Measurements from ENCODE around the gene CITED4.
"Not testable (repeated sequence)": the region's sequence is repeated elsewhere in the genome, so short reads cannot be mapped to it uniquely, and the experiment has no call there.

Gene CITED4

GRCh38 chr1:40898431-40898901 lies 36.3 kb upstream of the CITED4 start:
- Histone ChIP-seq H3K36me3 (ENCODE audit: control insufficient read depth, insufficient read depth, low read length, severe bottlenecking) (no peaks in the 10 kb centered on the region), H3K9ac (ENCODE audit: low read length) (no peak overlapping the region), H3K4me3 (ENCODE audit: low read length) (no peak overlapping the region), H3K4me1 (ENCODE audit: control insufficient read depth, insufficient read depth, low read length) (peaks cover 19% of the 10 kb centered on the region), H3K27me3 (replicated peaks; ENCODE audit: control insufficient read depth, insufficient read depth, low read length) (no peaks in the 10 kb centered on the region), H3K9me3 (ENCODE audit: control insufficient read depth, low read length) (peaks cover 22% of the 10 kb centered on the region)
- DNase-seq (ENCODE audit: low read depth): peak; percentile 61

GRCh38 chr1:40897513-40897912 lies 35.4 kb upstream of the CITED4 start:
- Histone ChIP-seq H3K4me1 (ENCODE audit: control insufficient read depth, insufficient read depth, low read length) (peaks cover 13% of the 10 kb centered on the region), H3K9me3 (ENCODE audit: control insufficient read depth, low read length) (peaks cover 22% of the 10 kb centered on the region), H3K4me3 (ENCODE audit: low read length) (no peak overlapping the region), H3K36me3 (ENCODE audit: control insufficient read depth, insufficient read depth, low read length, severe bottlenecking) (no peaks in the 10 kb centered on the region), H3K27me3 (replicated peaks; ENCODE audit: control insufficient read depth, insufficient read depth, low read length) (no peaks in the 10 kb centered on the region), H3K9ac (ENCODE audit: low read length) (no peak overlapping the region)
- DNase-seq (ENCODE audit: low read depth): peak; percentile 69

GRCh38 chr1:40896482-40896881 lies 34.3 kb upstream of the CITED4 start:
- Histone ChIP-seq H3K36me3 (ENCODE audit: control insufficient read depth, insufficient read depth, low read length, severe bottlenecking) (no peaks in the 10 kb centered on the region), H3K4me3 (ENCODE audit: low read length) (no peak overlapping the region), H3K27me3 (replicated peaks; ENCODE audit: control insufficient read depth, insufficient read depth, low read length) (no peaks in the 10 kb centered on the region), H3K9me3 (ENCODE audit: control insufficient read depth, low read length) (peaks cover 22% of the 10 kb centered on the region), H3K9ac (ENCODE audit: low read length) (no peak overlapping the region), H3K4me1 (ENCODE audit: control insufficient read depth, insufficient read depth, low read length) (peaks cover 3% of the 10 kb centered on the region)
- no peak for DNase-seq (ENCODE audit: low read depth)

DNA sequence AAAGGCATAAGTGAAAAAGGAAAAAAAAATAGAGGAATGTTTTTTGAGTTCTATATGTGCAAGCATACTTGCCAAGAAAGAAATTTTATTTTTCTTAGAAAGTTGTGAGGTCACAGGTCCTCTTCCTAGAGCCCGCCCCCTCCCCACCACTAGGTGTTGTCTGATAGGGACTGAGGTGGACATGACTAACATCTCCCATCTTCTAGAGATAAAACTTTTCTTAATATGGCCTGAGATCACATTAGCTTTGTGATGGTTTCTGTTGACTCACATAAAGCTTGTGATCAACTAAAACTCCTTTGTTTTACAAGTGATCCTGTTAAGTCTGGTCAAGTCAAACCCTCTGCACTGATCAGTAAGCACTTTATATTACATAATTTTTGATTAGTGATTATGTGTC lies 33.4 kb upstream of the CITED4 start:
- no peak overlapping the region for H3K9ac ChIP-seq (ENCODE audit: low read length)
- H3K27me3 ChIP-seq (replicated peaks; ENCODE audit: control insufficient read depth, insufficient read depth, low read length): no peaks in the 10 kb centered on the region
- no peaks in the 10 kb centered on the region for H3K4me1 ChIP-seq (ENCODE audit: control insufficient read depth, insufficient read depth, low read length)
- H3K4me3 ChIP-seq (ENCODE audit: low read length): no peak overlapping the region
- H3K9me3 ChIP-seq (ENCODE audit: control insufficient read depth, low read length): peaks cover 22% of the 10 kb centered on the region
- H3K36me3 ChIP-seq (ENCODE audit: control insufficient read depth, insufficient read depth, low read length, severe bottlenecking): no peaks in the 10 kb centered on the region
- DNase-seq (ENCODE audit: low read depth): no peak

GRCh38 chr1:40894858-40895257 lies 32.7 kb upstream of the CITED4 start:
- H3K36me3 ChIP-seq (ENCODE audit: control insufficient read depth, insufficient read depth, low read length, severe bottlenecking); H3K9ac ChIP-seq (ENCODE audit: low read length); DNase-seq (ENCODE audit: low read depth); H3K4me1 ChIP-seq (ENCODE audit: control insufficient read depth, insufficient read depth, low read length); H3K27me3 ChIP-seq (replicated peaks; ENCODE audit: control insufficient read depth, insufficient read depth, low read length); H3K4me3 ChIP-seq (ENCODE audit: low read length): not testable (repeated sequence)
- H3K9me3 ChIP-seq (ENCODE audit: control insufficient read depth, low read length): peaks cover 22% of the 10 kb centered on the region

DNA sequence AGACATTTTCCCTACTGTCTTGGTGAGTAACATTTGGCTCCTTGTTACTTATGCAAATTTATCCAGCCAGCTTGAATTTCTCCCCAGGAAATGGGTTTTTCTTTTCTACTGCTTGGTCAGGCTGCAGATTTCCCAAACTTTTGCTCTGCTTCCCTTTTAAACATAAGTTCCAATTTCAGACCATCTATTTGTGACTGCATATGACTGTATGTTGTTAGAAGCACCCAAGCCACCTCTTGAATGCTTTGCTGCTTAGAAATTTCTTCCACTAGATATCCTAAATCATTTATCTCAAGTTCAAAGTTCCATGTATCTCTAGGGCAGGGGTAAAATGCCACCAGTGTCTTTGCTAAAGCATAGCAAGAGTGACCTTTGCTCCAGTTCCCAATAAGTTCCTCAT lies 32.3 kb upstream of the CITED4 start:
- Histone ChIP-seq H3K9me3 (ENCODE audit: control insufficient read depth, low read length) (peaks cover 22% of the 10 kb centered on the region), H3K9ac (ENCODE audit: low read length) (no peak overlapping the region), H3K36me3 (ENCODE audit: control insufficient read depth, insufficient read depth, low read length, severe bottlenecking) (no peaks in the 10 kb centered on the region), H3K4me3 (ENCODE audit: low read length) (no peak overlapping the region), H3K4me1 (ENCODE audit: control insufficient read depth, insufficient read depth, low read length) (no peaks in the 10 kb centered on the region), H3K27me3 (replicated peaks; ENCODE audit: control insufficient read depth, insufficient read depth, low read length) (no peaks in the 10 kb centered on the region)
- DNase-seq (ENCODE audit: low read depth): no peak

GRCh38 chr1:40893946-40894345 lies 31.8 kb upstream of the CITED4 start:
- no peak overlapping the region for H3K9ac ChIP-seq (ENCODE audit: low read length)
- H3K9me3 ChIP-seq (ENCODE audit: control insufficient read depth, low read length): peaks cover 22% of the 10 kb centered on the region
- no peaks in the 10 kb centered on the region for H3K27me3 ChIP-seq (replicated peaks; ENCODE audit: control insufficient read depth, insufficient read depth, low read length)
- H3K4me3 ChIP-seq (ENCODE audit: low read length): no peak overlapping the region
- H3K4me1 ChIP-seq (ENCODE audit: control insufficient read depth, insufficient read depth, low read length): no peaks in the 10 kb centered on the region
- H3K36me3 ChIP-seq (ENCODE audit: control insufficient read depth, insufficient read depth, low read length, severe bottlenecking): no peaks in the 10 kb centered on the region
- no peak for DNase-seq (ENCODE audit: low read depth)

GRCh38 chr1:40892354-40892753 lies 30.2 kb upstream of the CITED4 start:
- Histone ChIP-seq H3K4me1 (ENCODE audit: control insufficient read depth, insufficient read depth, low read length) (no peaks in the 10 kb centered on the region), H3K36me3 (ENCODE audit: control insufficient read depth, insufficient read depth, low read length, severe bottlenecking) (no peaks in the 10 kb centered on the region), H3K9ac (ENCODE audit: low read length) (no peak overlapping the region), H3K4me3 (ENCODE audit: low read length) (no peak overlapping the region), H3K27me3 (replicated peaks; ENCODE audit: control insufficient read depth, insufficient read depth, low read length) (no peaks in the 10 kb centered on the region), H3K9me3 (ENCODE audit: control insufficient read depth, low read length) (peaks cover 22% of the 10 kb centered on the region)
- DNase-seq (ENCODE audit: low read depth): no peak

GRCh38 chr1:40890771-40891170 lies 28.6 kb upstream of the CITED4 start:
- Histone ChIP-seq H3K4me3 (ENCODE audit: low read length) (no peak overlapping the region), H3K4me1 (ENCODE audit: control insufficient read depth, insufficient read depth, low read length) (no peaks in the 10 kb centered on the region)
- DNase-seq (ENCODE audit: low read depth): no peak

GRCh38 chr1:40887652-40888051 lies 25.5 kb upstream of the CITED4 start:
- H3K36me3 ChIP-seq (ENCODE audit: control insufficient read depth, insufficient read depth, low read length, severe bottlenecking): no peaks in the 10 kb centered on the region
- DNase-seq (ENCODE audit: low read depth): no peak
- no peaks in the 10 kb centered on the region for H3K9me3 ChIP-seq (ENCODE audit: control insufficient read depth, low read length)
- H3K4me1 ChIP-seq (ENCODE audit: control insufficient read depth, insufficient read depth, low read length): no peaks in the 10 kb centered on the region
- no peak overlapping the region for H3K9ac ChIP-seq (ENCODE audit: low read length)
- H3K27me3 ChIP-seq (replicated peaks; ENCODE audit: control insufficient read depth, insufficient read depth, low read length): peaks cover 11% of the 10 kb centered on the region
- H3K4me3 ChIP-seq (ENCODE audit: low read length): no peak overlapping the region

More at GRCh38 chr1:40890771-40891170, 28.6 kb upstream of the CITED4 start:
- Histone ChIP-seq H3K36me3 (ENCODE audit: control insufficient read depth, insufficient read depth, low read length, severe bottlenecking) (no peaks in the 10 kb centered on the region), H3K27me3 (replicated peaks; ENCODE audit: control insufficient read depth, insufficient read depth, low read length) (peaks cover 11% of the 10 kb centered on the region), H3K9me3 (ENCODE audit: control insufficient read depth, low read length) (peaks cover 22% of the 10 kb centered on the region), H3K9ac (ENCODE audit: low read length) (no peak overlapping the region)

DNA sequence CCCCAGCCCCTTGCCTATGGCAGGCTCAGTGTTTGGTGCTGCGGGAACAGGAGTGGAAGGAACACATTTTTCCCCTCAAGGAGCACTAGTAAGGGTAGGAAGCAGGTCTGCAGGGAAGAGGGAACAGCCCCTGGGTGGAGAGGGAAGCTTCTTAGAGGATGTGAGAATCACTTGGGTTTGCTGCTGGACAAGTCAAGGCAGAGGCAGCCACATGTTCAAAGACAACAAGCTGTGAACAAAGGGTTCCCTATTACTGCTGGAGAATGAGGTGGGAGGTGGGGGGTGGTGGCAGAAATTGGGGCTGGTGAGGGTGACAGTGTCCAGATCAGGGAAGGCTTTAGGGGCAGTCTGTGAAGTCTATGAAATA lies 24.8 kb upstream of the CITED4 start:
- H3K9ac ChIP-seq (ENCODE audit: low read length): no peak overlapping the region
- H3K4me3 ChIP-seq (ENCODE audit: low read length): no peak overlapping the region
- no peak for DNase-seq (ENCODE audit: low read depth)

GRCh38 chr1:40886318-40887011 lies 24.3 kb upstream of the CITED4 start:
- Histone ChIP-seq H3K4me3 (ENCODE audit: low read length) (no peak overlapping the region), H3K9ac (ENCODE audit: low read length) (no peak overlapping the region)

More for the DNA sequence above, 24.8 kb upstream of the CITED4 start:
- Histone ChIP-seq H3K27me3 (replicated peaks; ENCODE audit: control insufficient read depth, insufficient read depth, low read length) (peaks cover 11% of the 10 kb centered on the region), H3K4me1 (ENCODE audit: control insufficient read depth, insufficient read depth, low read length) (no peaks in the 10 kb centered on the region), H3K9me3 (ENCODE audit: control insufficient read depth, low read length) (no peaks in the 10 kb centered on the region), H3K36me3 (ENCODE audit: control insufficient read depth, insufficient read depth, low read length, severe bottlenecking) (no peaks in the 10 kb centered on the region)

More at GRCh38 chr1:40886318-40887011, 24.3 kb upstream of the CITED4 start:
- Histone ChIP-seq H3K36me3 (ENCODE audit: control insufficient read depth, insufficient read depth, low read length, severe bottlenecking) (no peaks in the 10 kb centered on the region), H3K27me3 (replicated peaks; ENCODE audit: control insufficient read depth, insufficient read depth, low read length) (peaks cover 11% of the 10 kb centered on the region), H3K9me3 (ENCODE audit: control insufficient read depth, low read length) (no peaks in the 10 kb centered on the region), H3K4me1 (ENCODE audit: control insufficient read depth, insufficient read depth, low read length) (no peaks in the 10 kb centered on the region)
- DNase-seq (ENCODE audit: low read depth): no peak

Measured in adipocyte (in vitro differentiated cells).